ENCODE measurements around the gene VAV2.
"Not testable (repeated sequence)": the region's sequence is repeated elsewhere in the genome, so short reads cannot be mapped to it uniquely, and the experiment has no call there.

The VAV2 gene

DNA sequence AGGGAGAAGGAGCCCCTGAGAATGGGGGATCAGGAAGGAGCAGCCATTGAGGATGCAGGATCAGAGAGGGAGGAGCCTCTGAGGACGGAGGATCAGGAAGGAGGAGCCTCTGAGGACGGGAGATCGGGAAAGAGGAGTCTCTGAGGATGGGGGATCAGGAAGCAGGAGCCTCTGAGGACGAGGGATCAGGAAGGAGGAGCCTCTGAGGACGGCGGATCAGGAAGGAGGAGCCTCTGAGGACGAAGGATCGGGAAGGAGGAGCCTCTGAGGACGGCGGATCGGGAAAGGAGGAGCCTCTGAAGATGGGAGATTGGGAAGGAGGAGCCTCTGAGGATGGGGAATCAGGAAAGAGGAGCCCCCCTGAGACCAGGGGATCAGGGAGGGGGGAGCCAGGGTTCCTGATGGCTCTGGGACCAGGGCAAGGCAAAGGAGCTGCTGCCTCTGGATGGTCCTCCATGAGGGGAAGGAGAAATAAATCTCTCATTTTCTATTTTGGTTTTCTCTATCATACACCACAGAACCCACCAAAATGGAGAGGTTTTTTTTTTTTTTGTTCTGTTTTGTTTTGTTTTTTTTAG, 231.3 kb downstream of the VAV2 start:
- DNase-seq, result no peak

DNA sequence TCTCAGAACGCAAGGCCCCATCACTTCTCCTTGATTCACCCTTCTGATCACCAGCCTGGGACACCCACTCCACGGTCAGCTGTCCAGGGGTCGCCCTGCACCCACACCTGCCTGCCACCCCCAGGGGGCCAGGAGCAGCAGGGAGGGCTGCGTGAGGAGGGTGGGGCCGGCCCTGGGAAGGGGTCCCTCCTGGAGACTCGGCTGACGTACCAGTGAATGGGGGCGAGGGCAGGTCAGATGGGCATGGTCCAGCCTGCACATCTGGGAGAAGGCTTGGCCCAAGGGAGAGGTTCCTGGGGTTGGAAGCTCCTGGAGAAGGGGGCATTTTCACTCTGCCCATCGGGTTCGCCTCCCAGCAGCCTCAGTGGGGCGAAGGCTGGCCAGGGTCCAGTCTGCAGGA, 232.2 kb downstream of the VAV2 start:
- no peak for DNase-seq

DNA sequence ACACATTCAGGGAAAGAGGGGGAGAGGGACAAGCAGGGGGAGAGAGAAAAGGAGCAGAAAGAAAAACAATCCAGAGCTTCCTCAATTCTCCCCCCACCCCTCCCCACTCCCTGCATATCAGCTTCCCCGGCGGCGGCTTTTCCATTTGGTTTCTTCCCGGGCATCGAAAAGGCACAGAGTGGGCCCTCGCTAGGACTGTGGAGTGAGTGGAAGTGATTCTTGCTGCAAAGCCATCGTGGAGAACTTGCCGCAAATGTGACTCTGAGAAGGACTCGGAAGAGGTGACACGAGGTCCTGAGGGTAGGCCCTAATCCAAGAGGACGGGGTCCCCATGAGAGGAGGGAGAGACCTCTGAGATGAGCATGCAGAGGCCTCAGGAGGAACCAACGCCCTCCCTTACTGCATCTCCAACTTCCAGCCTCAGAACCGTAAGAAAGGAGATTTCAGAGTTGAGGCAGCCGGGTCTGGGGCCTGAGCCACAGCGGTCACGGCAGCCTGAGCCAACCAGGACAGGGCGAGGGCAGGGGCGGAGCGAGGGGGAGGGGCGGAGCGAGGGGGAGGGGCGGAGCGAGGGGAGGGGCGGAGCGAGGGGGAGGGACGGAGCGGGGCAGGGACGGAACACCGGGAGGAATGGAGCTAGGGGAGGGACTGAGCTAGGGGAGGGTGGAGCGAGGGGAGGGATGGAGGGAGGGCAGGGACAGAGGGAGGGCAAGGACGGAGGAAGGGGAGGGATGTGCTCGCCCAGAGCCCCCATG, 232.8 kb downstream of the VAV2 start:
- no peak for DNase-seq

DNA sequence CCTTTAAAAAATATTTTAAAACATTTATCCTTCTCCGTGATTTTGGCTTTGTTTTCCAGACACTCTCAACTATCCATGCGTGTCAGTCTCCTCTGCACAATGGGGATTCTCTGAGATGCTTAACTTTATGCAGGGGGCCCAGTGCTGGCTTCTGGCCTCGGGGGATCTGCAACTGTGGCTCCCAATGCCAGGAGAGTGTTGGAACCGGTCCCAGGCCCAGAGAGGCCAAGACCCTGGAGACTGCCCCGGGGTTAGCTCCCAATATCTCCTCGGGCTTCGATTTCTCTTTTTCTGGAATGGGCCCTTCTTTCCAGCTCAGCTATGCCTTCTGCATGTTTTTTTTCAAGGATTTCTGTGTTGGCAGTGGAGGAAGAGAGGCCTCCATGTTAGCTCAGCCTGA, 233.9 kb downstream of the VAV2 start:
- no peak for DNase-seq

DNA sequence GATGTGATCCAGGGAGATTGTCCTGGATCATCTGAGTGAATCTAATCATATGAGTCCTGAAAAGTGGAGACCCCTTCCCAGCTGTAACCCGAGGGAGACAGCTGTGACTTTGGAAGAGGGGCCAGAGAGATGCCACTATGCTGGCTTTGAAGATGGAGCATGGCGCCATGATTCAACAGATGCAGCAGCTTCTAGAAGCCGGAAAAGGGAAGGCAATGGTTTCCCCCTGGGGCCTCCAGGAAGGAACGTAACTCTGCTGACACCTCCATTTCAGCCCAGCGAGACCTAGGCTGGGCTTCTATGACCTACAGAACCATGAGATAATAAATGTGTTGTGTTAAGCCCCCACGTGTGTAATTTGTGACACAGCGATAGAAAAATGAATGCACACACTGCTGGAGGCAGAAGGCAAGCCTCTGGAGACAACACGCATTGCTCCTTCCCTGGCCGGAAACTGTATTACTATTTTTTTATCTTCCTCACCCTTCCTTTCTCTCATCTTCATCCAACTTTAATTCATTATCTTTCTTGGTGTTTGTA, 237.4 kb downstream of the VAV2 start:
- no peak for DNase-seq

DNA sequence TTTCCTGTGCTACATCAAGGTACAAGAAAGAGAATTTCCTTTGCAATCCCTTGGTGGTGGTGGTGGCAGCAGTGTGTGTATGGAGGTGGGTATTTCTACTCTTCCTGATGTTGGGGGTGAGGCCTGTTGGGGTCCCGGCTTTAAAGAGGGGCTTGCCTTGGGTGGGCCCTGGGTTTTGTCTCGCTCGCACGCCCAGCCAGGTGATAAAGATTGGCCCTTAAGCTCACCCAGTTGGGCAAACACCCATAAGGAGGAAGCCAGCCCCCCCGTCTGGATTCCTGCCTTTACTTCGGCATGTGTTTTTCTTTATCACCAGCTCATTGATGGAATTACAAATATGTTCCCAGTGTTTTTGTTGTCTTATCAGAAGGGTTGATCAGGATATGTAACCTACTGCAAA, 237.9 kb downstream of the VAV2 start:
- no peak for DNase-seq

DNA sequence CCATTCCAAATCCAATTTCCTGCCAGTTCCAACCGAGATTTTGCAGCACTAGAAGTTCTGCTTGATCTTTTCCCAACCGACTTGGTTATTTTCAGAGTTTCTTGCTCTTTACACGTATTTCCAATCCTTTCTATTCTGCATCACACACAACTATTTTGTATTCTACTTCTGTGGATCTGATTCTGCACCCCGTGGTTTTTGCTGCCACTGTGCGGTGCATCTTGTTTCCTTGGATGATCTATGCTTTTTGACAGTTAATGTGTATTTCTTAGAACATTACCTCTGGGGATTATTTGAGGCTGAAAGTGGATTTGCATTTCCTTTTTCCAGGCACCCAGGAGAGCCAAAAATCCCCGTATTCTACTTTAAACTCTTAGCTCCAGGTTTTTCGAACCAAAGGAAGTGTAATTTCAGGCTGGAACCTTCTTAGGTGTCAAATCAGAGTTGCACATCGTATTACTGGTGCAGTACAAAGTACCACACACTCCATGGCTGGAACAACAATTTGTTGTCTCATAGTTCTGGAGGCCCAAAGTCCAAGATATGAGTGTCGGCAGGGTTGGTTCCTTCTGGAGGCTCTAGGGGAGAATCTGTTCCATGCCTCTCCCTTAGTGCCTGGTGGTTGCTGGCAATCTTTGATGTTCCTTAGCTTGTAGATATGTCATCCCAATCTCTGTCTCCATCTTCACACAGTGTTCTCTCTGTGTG, 239.2 kb downstream of the VAV2 start:
- no peak for DNase-seq

DNA sequence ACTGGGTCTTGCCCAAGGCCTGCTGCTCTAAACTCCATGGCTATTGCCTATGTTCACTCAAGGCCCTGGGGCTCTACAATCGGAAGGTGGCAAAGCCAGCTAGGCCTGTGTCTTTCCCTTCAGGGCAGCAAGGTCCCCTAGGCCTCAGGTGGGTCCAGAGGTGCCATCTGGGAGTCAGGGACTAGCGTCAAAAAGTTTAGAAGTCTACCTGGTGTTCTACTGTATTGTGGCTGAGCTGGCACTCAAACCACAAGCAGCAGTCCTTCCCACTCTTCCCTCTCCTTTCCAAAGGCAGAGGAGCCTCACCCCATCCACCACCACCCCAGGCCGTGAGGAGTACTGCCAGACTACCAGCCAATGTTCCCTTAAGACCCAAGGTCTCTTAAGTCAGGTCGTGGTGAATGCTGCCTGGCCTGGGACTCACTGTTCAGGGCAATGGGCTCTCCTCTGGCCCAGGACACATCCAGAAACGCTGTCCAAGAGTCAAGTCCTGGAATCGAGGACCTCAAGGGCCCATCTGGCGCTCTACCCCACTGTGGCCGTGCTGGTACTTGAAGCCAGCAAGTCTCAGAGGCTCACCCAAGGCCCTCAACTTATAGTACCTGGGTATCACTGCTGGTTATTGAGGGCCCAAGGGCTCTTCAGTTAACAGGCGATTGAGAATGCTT, 241.0 kb downstream of the VAV2 start:
- no peak for DNase-seq

DNA sequence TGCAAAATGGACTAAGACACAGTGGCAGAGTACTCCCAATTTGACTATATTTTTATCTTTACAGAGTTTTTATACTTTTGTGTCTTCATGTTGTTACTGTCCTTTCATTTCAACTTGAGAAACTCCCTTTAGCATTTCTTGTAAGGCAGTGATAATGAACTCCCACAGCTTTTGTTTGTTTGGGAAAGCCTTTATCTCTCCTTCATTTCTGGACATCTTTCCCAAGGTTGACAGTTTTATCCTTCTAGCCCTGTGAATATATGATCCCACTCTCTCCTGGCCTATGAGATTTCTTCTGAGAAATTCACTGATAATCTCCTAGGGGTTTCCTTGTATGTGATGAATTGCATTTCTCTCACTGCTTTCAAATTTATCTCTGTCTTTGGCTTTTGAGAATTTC, 244.8 kb downstream of the VAV2 start:
- no peak for DNase-seq

DNA sequence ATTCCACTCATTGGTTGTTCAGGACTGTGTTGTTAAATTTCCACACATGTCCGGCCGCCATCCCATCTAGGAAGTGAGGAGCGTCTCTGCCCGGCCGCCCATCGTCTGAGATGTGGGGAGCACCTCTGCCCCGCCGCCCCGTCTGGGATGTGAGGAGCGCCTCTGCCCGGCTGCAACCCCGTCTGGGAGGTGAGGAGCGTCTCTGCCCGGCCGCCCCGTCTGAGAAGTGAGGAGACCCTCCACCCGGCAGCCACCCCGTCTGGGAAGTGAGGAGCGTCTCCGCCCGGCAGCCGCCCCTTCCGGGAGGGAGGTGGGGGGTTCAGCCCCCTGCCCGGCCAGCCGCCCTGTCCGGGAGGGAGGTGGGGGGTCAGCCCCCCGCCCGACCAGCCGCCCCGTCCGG, 247.6 kb downstream of the VAV2 start:
- not testable (repeated sequence) for DNase-seq

DNA sequence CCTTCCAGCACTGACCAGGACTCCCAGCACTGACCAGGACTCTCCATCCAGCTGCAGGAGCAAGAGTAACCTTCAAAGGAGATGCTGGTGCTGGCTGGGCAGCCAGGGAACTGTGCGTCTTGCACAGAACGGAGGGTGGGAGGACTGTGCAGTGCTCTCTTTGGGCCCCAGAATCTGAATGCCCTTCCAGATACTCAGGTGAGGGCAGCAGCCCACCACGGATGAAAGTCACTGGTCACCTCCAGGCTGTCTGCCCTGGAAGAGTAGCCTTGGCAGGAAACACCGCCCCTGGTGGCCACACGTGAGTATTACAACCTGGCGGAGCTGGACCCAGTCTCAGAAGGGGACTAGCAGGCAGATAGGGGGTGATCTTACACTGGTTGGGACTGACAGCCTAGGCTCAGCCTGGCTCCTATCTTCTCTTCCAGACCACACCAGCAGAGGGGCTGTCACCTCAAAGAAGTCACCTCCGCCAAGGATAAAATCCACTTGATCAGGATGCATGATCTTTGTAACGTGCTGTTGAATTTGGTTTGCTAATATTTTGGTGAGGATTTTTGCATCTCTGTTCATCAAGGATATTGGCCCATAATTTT, 249.2 kb downstream of the VAV2 start:
- peak; percentile 76 for DNase-seq

DNA sequence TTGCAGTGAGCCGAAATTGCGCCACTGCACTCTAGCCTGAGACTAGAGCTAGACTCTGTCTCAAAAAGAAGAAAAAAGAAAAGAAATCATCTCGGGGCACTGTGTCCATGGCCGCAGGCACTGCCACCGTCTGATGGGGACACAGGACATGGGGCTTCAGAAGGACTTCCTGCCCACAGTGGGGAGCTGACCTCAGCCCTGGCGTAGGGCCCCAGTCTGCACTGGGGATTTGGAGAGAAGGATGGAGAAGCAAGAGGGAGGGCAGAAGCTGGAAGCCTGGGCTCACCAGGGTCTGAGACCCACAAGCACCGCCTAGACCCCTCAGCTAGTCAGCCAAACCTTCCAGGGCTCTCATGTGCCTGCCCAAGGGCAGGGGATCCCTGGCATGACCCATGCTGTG, 249.9 kb downstream of the VAV2 start:
- no peak for DNase-seq

DNA sequence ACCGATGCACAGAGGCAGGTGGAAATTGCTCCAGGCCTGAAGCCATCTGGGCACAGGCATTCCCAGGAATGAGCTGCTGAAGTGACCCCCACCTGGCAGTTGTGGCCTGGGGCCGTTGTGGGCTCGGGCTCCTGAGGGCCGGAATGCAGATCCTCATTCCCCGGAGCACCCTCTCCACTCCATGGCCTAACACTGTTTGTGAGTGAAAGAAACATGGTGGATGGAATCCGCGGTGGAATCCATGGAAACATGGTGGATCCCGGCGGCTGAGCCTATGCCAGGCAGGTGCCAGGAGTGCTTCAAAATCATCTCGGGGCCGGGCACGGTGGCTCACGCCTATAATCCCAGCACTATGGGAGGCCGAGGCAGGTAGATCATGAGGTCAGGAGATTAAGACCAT, 250.4 kb downstream of the VAV2 start:
- DNase-seq, result no peak

DNA sequence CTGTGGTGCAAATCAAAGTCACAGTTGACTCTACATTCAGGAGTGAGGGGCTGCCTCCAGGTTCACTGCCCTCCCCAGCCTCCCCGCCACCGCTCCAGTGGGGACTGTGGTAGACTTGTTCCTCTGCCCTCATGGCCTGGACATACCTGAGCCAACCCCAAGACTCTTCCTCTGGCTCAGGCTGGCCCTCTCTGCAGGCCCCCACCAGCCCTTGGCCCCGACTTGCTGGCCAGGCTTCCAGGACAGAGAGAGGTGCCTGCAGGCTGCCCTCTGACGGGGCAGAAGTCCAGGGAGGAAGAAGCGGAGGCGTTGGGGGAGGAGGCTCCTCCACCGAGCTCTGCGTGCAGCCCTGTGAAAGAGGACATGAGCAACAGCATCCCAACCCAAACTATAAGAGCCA, 251.2 kb downstream of the VAV2 start:
- no peak for DNase-seq

DNA sequence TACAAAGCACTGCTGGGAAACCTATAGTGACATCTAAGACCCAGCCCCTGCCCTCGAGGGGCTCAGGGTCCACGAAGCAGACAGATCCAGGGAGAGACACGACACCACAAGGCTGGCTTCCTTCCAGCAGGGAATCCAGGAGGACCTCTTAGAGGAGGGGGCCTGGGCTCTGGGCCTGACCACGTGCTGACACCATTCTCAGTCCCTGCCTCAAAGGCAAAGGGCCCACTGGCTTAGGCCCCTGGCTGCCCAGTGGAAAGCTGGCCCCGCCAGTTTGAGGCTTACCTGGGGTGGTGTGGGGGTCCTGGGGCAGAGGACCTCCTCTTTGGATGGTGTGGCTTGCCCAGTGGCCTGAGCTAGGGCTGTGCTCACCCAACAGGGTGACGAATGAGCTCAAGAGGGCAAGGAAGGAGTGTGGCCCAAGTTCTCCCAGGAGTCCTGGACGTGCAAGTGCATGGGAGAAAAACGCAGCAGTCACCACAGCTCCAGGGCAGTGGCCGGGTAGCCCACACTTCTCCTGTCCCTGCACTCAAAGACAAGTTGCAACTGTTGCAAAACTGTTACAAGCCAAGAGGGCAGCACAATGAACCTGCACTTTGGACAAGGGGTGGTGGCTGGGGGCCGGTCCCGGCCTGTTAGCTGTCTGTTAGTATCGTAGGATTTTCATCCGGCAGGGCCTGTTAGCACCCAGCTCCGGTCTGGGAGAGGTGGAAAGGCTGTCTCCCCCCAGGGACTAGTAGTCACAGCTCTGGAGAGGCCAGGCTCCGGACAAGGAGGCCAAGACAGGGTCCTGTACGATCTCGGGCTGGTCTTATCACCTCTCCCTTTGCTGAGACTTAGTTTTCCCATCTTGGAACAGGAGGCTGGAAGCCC, 252.5 kb downstream of the VAV2 start:
- DNase-seq, result no peak

DNA sequence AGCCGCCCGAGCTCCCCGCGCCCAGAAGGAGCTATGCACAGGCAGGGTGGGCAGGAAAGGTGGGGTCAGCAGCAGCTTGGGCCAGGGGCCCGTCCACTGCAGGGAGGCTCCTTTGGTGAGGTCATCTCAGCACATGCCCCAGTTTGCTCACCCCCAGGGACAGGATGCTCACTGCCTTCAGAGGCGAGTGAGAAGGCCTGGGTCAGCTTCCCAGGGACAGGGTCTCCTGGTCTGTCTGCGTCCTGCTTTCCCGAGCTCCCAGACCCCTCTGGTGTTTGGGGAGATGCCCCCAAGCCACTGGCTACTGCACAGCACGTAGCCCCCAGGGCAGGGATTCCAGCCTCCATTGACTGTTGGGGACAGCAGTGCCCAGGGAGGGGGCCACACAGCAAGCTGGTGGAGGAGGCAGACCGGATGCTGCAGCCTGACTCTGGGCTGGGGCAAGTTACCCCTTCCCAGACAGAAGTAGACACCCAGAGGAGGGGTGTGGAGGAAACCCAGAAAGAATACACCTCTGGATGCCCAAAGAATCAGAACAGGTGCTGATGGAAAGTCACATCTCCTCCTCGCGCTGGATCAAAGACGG, 253.4 kb downstream of the VAV2 start:
- no peak for DNase-seq

DNA sequence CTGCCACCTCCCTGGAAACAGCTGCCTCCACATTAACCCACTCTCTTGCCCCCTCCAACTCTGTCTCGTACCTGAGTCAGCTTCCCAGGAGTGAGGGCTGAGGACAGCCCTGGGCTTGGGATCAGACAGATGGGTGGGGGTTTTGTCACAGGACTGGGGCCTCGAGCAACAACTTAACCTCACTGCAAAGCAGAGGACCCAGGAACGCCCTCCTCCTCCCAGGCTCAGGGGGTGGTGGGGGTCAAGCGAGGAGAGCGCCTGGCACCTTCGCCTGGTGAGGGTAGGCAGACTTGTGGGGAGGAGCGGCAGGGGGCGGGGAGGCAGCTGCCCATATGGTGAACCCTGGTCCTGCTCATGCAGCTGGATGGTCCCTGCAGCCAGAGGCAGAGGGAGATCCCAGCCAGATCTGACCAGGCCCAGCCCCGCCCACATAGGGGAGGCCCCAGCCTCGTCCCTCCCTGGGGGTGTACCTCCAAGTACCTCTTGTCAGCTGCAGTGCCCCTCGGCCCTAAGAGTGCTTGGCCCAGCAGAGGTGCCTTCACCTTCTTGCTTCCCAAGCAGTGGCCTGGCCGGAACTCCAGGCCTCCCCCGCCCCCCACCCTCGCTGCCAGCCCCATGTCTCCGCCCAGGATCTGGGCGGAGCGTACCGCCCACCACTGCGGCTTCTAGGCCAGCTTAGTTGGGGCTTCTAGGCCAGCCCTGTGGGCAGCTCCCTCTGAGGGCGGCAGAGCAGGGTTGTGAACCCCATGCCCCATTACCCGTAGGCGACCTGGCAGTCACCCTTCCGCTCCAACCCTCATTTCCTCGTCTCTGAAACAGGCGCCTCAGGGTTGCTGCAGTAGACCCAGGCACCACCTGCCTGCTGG, 254.1 kb downstream of the VAV2 start, which contains the start of gene SARDH:
Gene SARDH (minus strand): TSS at position 579 of the 866 bp plus-strand sequence. CDS start 4,179 bp downstream, outside the sequence.
- DNase-seq, result peak; percentile 3

DNA sequence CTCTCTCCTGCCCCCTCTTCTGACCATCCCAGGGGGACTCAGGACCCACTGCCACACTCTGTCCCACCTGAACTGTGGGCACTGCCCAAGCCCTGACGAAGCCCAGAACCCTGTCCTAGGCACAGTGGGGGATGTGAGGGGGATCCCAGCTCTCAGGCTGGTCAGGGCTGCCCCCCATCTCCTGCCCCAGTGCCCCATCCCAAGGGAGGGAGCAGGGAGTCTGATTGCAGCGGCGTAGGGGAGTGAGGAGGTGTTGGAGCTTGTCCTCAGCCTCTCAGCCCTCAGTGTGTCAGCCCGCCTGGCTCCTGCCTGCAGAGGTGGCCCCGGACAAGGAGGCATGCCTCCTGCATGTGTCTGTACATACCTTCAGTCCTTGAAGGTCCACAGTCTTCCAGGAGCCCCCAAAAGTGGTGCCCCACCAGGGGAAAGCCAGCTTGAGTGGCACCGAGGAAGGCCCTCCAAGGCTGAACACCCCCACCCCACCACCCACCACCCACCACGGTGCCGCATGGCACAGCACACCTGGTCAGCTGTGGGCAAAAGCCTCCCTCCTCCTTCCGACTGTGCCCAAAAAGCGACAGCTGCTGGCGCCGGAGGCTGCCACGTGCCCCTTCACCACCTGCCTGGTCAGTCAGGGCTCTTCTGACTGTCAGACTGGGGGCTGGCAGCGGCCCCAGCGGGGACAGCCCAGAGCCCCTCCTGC, 254.9 kb downstream of the VAV2 start:
- DNase-seq, result no peak

DNA sequence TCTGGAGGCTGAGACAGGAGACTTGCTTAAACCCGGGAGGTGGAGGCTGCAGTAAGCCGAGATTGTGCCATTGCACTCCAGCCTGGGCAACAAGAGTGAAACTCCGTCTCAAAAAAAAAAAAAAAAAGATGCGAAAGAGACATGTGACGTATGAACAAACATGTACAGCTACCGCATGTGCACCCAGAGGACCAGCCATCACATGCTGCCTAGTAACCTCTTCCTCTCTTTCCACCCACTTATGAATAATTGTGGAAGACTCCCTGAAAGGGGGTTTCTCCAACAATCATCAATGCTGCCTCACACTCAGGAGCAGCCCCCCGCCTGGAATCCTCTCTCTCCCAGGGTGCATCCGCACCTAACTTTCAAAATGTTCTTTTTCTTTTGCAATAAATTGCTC, 256.2 kb downstream of the VAV2 start:
- no peak for DNase-seq

DNA sequence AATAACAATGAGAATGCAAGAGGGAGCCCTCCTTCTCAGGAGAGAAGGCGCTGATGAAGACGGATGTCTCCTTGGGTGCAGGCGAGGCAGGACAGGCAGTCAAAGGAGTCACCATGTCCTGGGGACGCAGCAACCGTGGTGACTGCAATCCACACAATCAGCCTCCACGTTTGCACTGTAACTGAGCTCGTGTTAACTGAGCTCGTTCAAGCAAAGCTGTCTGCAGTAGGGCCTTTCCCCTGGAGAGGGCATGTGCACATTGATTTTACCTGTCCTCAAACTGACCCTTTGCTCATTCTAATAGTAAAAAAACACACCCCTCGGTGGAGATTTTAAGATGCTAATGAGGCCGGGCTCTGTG, 256.7 kb downstream of the VAV2 start:
- DNase-seq, result no peak
